ENCODE results near the gene APLP2.
"Not testable (repeated sequence)": the region's sequence is repeated elsewhere in the genome, so short reads cannot be mapped to it uniquely, and the experiment has no call there.

Gene APLP2

DNA sequence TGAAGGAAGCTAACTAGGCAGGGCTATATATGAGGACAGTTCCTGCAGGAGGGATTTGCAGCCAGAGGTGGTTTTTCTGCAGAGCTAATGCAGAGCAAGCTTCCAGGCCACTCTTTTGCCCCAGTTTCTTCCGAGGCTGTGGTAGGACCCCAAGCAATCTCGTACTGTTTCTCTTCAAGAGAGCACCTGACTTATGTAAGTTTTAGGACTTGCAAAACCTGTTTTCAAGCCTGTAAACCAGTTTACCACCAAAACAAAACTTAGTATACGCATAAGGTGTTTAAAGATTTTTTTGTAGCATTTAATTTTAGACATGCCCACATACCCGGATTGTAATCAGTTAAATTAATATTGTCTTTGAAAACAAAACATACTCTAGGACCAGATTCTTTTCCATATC lies 7.7 kb upstream of the APLP2 start:
- DNase-seq, result no peak

DNA sequence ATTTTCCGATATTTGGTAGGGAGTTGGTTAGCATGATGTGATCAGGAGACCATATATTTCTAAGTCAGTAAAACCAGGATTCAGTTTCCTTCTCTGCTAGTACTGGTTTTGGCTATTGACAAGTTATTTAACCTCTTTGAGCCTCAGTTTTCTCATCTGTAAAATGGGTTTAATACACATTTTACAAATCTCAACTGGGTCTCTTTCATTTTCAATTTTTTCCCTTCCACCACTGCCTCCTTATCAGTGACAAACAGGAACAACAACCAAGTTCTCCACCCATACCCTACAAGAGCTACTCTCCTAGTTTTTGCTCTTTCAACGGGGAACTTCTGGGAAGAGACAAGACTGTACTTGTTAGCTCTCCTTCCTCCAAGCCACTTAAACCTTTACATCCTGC lies 6.2 kb upstream of the APLP2 start:
- no peak for DNase-seq

DNA sequence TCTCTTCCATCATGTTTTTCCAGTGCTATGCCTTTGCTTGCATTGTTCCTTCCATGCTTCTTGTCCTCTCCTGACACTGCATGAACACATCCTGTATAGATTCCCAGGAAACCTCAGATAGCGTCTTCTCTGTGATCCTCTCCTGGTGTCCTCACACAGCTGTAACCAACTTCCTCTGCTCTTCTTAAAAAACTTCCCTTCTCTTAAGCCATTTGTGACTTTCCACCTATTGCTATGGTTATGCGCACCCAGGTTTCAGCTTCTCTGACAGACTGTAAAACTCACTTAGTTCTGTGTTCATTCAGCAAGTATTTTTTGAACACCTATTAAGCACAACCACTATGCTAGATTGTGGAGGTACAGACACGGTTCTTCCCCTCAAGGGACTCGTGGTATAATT lies 5.1 kb upstream of the APLP2 start:
- no peak for DNase-seq

DNA sequence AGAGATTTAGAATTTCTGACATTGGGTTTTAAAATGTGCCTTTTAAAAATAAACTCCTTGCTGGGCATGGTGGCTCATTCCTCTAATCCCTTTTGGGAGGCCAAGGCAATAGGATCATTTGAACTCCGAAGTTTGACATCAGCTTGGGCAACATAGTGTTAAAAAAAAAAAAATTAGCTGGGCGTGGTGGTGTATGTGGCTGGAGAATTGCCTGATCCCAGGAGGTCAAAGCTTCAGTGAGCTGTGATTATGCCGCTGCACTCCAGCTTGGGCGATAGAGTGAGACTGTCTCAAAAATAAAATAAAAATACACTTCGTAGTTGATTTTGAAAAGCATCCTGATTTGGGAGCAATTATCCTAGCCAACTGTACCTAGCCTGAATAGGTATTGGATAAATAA lies 3.4 kb upstream of the APLP2 start:
- DNase-seq, result no peak

DNA sequence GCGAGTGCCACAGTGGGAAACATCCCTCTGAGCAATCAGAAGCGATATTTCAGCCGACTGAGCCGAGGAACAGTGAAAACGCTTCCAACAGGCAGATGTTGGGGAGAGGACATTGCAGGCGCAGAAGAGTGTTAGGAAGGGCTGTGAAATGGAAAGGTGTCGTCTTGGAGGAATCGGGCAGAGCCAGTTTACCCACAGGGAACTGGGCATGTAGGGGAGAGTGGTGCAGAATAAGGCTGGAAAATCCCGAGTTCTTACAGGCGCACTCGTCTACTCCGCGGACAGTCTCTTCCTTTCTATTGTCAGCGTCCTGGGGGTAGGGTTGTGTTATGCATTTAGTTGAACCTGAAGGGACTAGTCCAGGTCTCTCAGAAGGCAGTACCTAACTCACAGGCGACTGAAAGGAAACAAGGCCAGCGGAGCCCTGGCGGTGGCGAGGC lies 1.1 kb upstream of the APLP2 start:
- no peak for DNase-seq

DNA sequence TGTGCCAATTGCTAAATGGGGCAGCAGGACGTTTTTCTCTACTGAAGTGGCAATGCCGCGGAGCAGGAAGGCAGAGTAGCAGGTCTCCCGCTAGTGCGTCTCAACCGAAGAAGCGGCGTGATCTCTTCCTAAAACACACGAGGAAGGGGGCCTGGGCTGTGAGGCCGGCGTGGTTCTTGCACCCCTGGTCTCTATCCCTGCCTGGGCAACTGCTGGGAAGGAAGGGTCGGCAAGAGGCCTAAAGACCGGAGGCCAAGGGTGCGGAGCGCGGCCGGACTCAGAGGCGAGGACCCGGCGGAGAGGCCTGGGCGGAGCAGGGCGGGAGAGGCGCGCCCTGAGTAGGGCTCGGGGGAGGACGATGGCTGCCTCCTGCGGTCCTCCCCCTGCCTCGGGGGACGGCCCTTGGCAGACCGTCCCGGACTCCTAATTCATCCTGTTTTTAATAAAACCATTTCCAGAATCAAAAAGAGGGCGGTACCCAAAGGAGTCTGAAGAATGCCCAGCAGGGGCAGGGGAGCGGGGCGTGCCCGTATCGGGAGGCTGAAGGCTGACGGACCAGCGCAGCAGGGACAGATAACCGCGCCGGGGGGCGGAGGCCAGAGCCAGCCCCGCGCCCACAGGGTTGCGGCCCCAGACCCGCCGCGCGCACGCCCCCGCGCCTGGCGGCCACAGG lies 572 bp upstream of the APLP2 start:
- no peak for DNase-seq

DNA sequence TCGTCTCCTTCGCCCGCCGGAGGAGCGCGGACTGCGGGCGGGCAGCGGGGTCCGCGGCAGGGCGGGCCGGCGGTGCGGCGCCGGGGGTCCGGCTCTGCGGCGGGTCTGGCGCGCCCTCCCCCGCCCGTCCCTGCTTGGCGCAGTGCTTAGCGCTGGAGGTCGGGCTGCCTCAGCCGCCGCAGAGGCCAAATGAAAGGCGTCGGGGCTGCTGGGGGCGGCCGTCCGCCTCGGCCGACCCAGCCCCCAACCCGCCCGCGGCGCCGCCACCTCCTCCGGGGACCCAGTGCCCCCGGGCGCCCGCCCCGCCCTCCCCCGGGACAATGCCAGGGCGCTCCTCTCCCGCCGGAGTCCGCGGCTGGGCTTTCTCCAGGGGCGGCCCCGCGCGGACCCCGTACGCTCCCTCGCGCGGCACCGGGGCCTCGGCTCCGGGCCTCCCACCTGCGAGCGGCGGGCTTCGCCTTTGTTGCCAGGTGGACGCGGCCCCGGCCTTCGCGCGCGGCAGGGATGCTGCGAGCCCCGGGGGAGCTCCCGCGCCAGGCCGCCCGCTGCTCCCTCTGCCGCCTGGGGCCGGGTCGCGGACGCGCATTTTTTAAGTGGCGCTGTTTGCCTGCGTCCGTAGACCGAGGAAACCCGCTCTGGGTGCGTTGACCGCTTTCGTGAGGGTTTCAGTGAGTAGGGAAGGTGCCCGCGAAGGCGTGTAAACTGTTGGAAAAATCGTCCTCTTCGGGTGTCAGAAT lies 583 bp downstream of the APLP2 start:
- DNase-seq, result no peak

DNA sequence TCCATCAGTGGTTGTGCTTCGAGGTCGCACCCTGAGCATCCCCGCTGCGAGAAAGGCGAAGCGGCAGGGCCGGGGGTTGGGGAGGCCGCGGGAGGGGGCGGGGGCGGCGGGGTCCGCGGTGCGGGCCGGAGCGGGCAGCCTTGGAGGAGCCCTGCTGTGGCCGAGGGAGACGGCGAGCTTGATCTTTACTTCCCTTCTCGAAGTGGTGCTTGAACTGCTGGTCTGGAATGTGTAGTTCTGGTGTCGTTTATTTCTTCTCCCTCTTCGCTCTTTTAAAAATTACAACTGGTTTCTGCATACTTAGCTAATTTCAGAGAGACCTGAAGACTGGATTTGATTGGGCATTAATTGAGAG lies 1.1 kb downstream of the APLP2 start:
- no peak for DNase-seq

DNA sequence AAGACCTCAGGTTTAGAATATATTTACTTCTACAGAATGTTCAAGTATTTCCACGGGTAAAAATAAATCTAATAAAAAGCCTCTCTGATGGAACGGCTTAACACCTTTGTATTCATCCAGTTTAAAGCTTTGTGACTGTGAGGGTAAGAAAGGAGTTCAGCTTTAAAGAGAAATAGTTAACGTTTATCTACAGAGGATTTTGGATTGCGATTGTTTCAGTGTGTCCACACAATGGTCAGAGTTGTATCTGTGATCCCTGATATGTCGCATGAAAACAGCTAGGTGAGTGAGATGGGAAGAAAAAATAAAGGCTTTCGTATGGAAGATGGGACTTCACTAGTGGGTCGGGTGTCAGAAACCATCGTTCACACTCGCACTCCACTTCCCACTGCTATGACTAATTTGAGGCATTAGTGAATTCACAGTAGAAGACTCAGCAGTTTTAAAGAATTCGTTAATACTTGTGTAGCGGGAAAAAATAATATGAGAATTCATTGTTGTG lies 1.6 kb downstream of the APLP2 start:
- DNase-seq, result no peak

DNA sequence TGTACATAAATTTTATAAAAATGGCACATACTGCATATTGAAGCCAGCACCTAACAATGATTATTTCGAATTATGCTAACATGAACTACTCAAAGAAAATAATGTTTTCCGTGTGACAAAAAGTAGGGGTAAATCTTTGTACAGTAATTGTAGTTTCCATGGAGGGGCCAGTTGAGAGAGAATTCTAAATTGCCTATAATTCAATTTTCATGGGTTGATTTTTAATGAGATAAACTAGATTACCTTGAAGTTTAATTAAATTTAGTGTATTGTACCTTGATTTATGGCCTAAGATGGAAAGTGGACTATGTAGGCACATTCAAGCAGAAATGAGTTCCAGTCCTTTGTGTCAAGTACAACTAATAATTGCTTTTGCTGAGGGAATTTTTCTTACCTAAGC lies 5.0 kb downstream of the APLP2 start:
- DNase-seq, result no peak

DNA sequence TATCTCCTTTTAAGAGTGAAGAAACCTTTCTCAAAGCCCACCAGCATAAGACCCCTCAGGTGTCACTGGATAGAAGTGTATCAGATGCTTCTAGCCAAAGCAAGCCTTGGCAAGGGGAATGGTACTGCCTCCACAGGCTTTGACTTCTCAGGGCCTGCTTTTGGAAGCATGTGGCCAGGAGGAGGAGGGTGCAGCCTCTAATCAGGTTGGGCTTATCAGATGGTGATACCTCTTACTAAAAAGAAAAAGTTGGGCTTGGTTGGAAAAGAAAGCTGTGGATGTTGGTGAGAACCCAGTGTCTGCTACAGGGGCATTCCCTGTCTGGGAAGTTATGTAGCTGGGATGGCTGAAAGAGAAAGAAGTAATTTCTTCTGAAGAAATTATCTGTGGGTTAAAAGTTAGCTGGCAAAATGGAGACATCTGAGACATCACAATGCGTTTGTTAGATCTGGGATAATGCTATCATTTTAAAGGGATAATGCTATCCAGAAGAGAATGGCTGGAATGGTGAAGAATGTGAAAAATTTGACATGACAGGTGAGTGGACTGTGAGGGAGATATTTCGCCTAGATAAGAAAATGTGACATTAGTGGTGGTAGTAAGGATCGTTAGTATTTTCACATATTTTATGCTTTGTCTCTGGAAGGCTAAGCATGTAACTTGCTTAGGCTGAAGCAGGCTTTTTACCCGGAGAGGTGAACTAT lies 7.2 kb downstream of the APLP2 start:
- no peak for DNase-seq

DNA sequence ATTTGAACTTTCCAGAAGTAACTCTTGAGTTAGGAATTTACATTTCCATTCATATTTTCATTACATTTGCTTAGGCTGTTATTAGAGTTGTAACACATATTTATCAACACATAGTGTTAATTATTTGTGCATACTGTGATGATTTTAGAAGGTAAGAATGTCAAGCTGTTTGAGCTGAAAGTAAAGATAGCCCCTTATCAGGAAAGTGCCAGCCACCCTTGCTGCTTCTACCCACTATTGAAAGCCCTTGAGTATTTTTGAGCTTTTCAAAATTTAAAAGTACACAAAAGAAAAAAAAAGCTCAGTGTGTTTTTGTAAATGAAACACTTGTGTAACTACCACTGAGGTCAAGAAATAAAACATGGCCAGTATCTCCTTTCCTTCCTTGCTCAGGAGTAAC lies 8.0 kb downstream of the APLP2 start:
- no peak for DNase-seq

DNA sequence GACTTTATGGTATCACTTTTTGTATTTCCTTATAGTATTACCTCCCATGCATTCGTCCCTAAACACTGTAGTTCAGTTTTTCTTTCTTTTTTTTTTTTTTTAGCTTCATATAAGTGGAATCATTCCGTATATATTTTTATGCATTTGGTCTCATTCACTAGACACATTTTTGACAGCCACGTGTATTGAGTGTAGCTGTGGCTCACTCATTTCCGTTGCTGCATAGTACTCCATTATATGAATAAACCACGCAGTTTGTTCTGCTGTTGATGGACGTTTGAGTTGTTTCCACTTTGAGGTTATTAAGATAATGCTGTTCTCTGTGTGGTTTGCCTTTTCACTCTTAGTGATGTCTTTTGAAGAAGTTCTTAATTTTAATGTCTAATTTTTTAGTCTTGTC lies 8.4 kb downstream of the APLP2 start:
- DNase-seq, result no peak

DNA sequence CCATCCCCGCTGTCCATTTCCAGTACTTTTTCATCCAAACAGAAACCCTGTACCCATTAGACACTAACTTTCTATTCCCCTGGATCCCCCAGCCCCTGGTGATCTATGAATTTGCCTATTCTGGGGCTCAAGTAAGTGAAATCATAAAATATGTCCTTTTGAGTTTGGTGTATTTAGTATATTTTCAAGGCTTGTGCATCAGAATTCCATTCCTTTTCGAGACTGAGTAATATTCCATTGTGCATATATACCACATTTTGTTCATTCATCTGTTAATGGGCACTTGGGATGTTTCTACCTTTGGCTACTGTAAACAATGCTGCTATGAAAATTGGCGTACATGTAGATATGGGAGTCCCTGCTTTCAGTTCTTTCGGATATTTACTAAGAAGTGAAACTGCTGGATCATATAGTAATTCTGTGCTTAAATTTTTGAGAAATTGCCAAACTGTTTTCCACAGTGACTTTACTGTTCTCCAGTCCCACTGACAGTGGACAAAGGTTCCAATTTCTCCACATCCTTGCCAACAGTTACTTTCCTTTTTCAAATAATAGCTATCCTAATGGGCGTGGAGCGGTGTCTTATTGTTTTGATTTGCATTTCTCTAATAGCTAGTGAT lies 16.1 kb downstream of the APLP2 start:
- no peak for DNase-seq

DNA sequence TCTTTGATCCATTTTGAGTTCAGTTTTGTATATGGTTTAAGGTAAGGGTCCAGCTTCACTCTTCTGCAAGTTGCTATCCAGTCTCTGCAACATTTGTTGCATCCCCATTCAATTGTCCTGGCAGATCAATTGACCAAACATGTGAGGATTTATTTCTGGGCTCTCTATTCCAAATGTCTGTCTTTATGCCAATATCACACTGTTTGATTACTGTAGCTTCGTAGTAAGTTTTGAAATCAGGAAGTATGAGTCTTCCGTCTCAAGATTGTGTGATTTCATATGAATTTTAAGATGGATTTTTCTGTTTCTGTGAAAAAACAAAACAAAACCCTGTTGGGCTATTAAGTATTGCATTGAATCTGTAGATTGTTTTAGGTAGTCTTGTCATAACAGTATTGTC lies 17.0 kb downstream of the APLP2 start:
- DNase-seq, result no peak

DNA sequence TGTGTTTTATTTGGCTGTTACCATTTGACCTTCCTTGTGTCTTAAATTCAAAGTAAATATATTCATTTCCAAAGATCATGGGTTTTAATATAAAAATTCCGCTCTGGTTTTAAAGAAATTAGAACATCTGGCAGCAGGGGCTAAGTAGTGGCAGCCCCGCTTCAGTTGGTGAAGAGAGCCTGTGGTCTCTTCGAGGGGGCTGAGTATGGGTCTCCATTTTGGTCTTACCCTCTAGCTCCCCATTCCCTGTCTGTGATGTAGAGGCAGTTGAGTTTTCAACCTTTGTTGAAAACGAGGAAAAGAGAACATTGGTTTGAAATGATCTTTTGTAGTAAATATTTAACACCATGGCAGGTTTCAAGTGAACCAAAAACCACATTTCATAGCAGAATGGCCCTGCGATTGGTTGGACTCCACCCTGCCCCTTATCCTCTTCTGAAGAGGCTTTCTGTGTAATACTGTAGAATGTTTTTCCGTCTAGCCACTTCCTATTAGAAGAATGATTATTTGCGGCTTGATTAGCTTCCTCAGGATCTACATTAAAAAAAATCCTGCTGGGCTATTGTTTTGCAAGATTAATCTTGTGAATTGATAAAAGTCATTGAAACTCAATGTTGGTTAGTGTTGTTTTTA lies 17.7 kb downstream of the APLP2 start:
- DNase-seq, result no peak

DNA sequence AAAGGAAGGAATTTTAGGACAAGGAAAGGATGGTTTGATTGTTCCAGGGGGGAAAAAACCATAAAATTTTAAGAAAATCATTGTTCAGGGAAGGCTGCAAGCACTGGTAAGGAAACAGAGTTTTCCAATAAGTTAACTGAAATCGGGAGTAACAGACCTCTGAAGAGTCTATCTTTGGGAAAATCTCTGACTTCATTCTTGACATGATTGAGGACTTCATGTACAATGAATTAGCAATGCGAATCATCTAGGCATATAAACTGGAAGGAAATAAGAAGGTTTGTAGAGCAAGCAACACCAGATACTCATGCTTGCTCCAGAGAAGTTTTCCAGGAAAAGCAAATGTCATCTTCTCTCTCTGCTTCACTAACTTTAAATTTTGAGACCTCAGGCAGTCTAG lies 18.5 kb downstream of the APLP2 start:
- no peak for DNase-seq

DNA sequence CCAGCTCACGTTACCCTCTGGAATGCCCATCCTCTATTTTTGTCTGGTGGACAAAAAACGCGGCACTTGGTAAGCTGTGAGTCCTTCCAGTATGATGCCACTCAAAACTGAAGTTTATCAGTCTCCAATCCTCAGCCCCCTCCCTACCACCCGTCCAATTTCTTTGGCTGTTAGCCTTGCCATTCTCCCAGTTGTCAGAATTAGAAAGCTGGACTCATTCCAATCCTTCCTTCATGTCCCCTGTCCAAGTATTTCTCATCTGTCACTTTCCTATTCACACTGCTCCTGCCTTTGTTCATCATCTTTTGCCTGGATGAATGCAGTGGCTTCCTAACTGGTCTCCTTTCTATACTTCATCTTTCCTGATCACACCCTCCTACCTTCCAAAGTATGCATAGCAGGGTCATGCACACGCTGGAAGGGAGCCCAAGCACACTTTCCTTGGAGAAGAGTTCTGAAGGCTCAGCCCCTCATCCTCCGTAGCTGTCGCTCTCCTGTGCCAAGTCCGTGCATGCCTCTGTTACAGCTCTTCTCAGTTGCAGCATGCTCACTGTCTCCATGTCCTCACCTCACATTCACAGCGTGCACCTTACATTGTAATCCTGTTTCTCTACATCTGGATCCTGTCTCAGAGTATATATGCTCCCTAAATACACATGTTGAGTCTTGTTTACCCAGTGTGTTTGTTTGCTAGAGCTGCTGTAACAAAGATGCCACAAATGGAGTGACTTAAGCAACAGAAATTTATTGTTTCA lies 19.4 kb downstream of the APLP2 start:
- DNase-seq, result no peak

DNA sequence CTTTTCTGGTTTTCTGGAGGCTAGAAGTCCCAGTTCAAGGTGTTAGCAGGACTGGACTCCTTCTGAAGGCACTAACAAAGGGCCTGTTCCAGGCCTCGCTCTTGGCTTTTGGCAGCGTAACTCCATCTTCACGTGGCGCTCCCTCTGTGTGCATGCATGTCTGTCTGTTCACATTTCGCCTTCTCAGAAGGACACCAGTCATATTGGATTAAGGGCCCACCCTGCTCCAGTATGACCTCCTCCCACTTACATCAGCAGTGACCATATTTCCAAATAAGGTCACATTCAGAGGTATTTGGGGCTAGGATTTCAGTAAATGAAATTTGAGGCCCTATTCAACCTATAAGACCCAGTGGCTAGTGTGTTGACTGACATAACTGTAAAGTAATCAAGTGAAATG lies 20.0 kb downstream of the APLP2 start:
- DNase-seq, result no peak

DNA sequence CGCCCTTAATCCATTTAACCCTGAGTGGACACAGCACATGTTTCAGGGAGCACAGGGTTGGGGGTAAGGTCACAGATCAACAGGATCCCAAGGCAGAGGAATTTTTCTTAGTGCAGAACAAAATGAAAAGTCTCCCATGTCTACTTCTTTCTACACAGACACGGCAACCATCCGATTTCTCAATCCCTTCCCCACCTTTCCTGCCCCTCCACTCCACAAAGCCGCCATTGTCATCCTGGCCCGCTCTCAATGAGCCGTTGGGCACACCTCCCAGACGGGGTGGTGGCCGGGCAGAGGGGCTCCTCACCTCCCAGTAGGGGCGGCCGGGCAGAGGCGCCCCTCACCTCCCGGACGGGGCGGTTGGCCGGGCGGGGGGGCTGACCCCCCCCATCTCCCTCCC lies 20.8 kb downstream of the APLP2 start:
- DNase-seq, result not testable (repeated sequence)

DNA sequence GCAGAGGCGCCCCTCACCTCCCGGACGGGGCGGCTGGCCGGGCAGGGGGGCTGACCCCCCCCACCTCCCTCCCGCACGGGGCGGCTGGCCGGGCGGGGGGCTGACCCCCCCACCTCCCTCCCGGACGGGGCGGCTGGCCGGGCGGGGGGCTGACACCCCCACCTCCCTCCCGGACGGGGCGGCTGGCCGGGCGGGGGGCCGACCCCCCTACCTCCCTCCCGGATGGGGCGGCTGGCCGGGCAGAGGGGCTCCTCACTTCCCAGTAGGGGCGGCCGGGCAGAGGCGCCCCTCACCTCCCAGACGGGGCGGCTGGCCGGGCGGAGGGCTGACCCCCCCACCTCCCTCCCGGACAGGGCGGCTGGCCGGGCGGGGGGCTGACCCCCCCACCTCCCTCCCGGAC lies 21.5 kb downstream of the APLP2 start:
- DNase-seq, result not testable (repeated sequence)

DNA sequence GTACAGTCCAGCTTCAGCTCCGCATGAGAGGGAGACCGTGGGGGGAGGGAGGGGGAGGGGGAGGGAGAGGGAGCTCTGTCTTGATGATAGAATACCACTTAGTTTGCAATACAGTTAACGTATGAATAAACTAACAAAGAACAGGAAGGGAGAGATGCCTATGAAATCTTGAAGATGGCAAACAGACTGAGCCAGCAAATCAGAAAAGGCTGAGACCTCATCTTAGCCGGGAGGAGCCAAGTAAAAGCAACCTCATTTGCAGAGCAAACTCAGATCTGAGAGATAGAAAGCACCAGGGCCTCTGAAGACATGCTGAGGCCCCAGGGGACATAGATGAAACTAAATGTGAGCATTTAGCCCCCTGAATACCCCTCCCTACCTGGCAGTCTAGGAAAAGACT lies 23.0 kb downstream of the APLP2 start:
- DNase-seq, result no peak
